Astrocyte (in vitro differentiated cells and primary cell): ENCODE results near the gene ZNF80. TPM values are rescaled to one million over a fixed set of nuclear protein-coding genes. Genes with fewer than 3 reads are reported as not detected.

Experiments used
- DNase-seq: peaks from one replicate; pipeline ENCODE4 v3.0.0-alpha.2; 2010; ENCODE audit warnings: low read depth
- FAIRE-seq: peaks from 2 replicates; lab custom pipeline; 2011; peaks lifted over from hg19 to GRCh38; lab: Jason Lieb, UNC
- H2AFZ ChIP-seq: 2 replicates; pipeline ENCODE4 v1.6.0; 2012; ENCODE audit warnings: low read depth, low read length, inconsistent platforms
- H3K27ac ChIP-seq: 2 replicates; pipeline ENCODE4 v1.5.1; 2011; ENCODE audit warnings: low read depth, low read length, inconsistent platforms
- H3K27me3 ChIP-seq: 2 replicates; pipeline ENCODE4 v1.6.0; 2011; ENCODE audit warnings: low read length, inconsistent platforms; ENCODE audit not compliant: insufficient read depth
- H3K36me3 ChIP-seq: 2 replicates; pipeline ENCODE4 v1.5.1; 2011; ENCODE audit warnings: low read length, inconsistent platforms; ENCODE audit not compliant: insufficient read depth
- H3K4me1 ChIP-seq: 2 replicates; pipeline ENCODE4 v1.5.1; 2011; ENCODE audit warnings: low read length, inconsistent platforms; ENCODE audit not compliant: insufficient read depth
- H3K4me2 ChIP-seq: 2 replicates; pipeline ENCODE4 v1.6.0; 2012; ENCODE audit warnings: low read length, inconsistent platforms
- H3K4me3 ChIP-seq: 2 replicates; pipeline ENCODE4 v1.5.1; 2011; ENCODE audit warnings: low read depth, mild to moderate bottlenecking, low read length, inconsistent platforms; ENCODE audit not compliant: insufficient read depth
- H3K79me2 ChIP-seq: 2 replicates; pipeline ENCODE4 v1.6.0; 2012; ENCODE audit warnings: mild to moderate bottlenecking, low read length, inconsistent platforms; ENCODE audit not compliant: insufficient read depth
- H3K9ac ChIP-seq: 2 replicates; pipeline ENCODE4 v1.6.0; 2012; ENCODE audit warnings: mild to moderate bottlenecking, low read length, inconsistent platforms
- H3K9me3 ChIP-seq: 2 replicates; pipeline ENCODE4 v1.5.1; 2012; ENCODE audit warnings: low read depth, mild to moderate bottlenecking, low read length, inconsistent platforms; ENCODE audit not compliant: insufficient read depth
- H4K20me1 ChIP-seq: 2 replicates; pipeline ENCODE4 v1.6.0; 2012; ENCODE audit warnings: low read length, inconsistent platforms; ENCODE audit not compliant: insufficient read depth
- H3K27ac Mint-ChIP-seq: one replicate; pipeline ENCODE4 v1.8.0; 2021; ENCODE audit warnings: mild to moderate bottlenecking, mixed read lengths; ENCODE audit not compliant: unreplicated experiment
- H3K27me3 Mint-ChIP-seq: one replicate; pipeline ENCODE4 v1.8.0; 2021; ENCODE audit warnings: low read depth, mixed read lengths; ENCODE audit not compliant: unreplicated experiment
- H3K36me3 Mint-ChIP-seq: one replicate; pipeline ENCODE4 v1.8.0; 2021; ENCODE audit warnings: low read depth, mixed read lengths; ENCODE audit not compliant: unreplicated experiment
- H3K4me1 Mint-ChIP-seq: one replicate; pipeline ENCODE4 v1.8.0; 2021; ENCODE audit warnings: low read depth, mixed read lengths; ENCODE audit not compliant: unreplicated experiment
- H3K4me3 Mint-ChIP-seq: one replicate; pipeline ENCODE4 v1.8.0; 2021; ENCODE audit warnings: mild to moderate bottlenecking, moderate library complexity, mixed read lengths; ENCODE audit not compliant: unreplicated experiment
- H3K9me3 Mint-ChIP-seq: one replicate; pipeline ENCODE4 v1.8.0; 2021; ENCODE audit warnings: mild to moderate bottlenecking, mixed read lengths; ENCODE audit not compliant: unreplicated experiment
- EZH2 ChIP-seq: IDR thresholded peaks from 2 replicates; pipeline ENCODE4 v1.6.1; 2012; ENCODE audit warnings: mild to moderate bottlenecking, low read length, inconsistent platforms; ENCODE audit not compliant: insufficient read depth
- total RNA-seq: library from RNA; stranded (reverse); gene quantifications from 2 replicates; pipeline ENCODE4 v1.2.1, GENCODE V29; 2021
- TF ChIP-seq, protein P1 (sequence below): IDR thresholded peaks from 2 replicates; pipeline ENCODE4 v1.5.1; 2011; ENCODE audit warnings: low read depth, mild to moderate bottlenecking, inconsistent platforms, low read length, moderate library complexity; ENCODE audit not compliant: insufficient read depth

Gene ZNF80
- total RNA-seq, 1 donor from 2014 or later = not detected

DNA sequence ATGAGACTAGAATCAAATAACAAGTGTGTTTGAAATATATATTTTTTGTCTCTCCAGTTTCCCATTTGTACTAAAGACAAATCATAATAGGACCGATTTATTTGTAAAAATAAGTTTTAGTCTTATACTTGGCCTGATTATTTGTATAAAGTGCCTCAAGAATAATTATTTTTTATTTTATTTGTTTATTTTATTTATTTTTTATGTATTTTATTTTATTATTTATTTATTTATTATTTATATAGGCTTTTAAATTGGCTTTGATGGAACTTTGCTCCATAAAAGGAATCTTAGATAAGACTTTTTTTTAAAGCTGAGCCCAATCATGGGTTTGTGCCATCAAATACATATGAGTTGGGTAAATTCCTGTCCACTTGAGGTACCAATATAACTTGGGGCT lies 22.2 kb upstream of the ZNF80 start:
- no peak overlapping the region for H3K27ac Mint-ChIP-seq
- no peak overlapping the region for H2AFZ ChIP-seq
- H3K9ac ChIP-seq = no peak overlapping the region
- peaks cover 2% of the 10 kb centered on the region for H3K9me3 Mint-ChIP-seq
- H3K36me3 Mint-ChIP-seq = no peaks in the 10 kb centered on the region
- DNase-seq = no peak
- no peak for FAIRE-seq
- no peaks in the 10 kb centered on the region for H3K36me3 ChIP-seq
- H3K27me3 Mint-ChIP-seq = peaks cover 2% of the 10 kb centered on the region
- TF ChIP-seq, protein P1, sequence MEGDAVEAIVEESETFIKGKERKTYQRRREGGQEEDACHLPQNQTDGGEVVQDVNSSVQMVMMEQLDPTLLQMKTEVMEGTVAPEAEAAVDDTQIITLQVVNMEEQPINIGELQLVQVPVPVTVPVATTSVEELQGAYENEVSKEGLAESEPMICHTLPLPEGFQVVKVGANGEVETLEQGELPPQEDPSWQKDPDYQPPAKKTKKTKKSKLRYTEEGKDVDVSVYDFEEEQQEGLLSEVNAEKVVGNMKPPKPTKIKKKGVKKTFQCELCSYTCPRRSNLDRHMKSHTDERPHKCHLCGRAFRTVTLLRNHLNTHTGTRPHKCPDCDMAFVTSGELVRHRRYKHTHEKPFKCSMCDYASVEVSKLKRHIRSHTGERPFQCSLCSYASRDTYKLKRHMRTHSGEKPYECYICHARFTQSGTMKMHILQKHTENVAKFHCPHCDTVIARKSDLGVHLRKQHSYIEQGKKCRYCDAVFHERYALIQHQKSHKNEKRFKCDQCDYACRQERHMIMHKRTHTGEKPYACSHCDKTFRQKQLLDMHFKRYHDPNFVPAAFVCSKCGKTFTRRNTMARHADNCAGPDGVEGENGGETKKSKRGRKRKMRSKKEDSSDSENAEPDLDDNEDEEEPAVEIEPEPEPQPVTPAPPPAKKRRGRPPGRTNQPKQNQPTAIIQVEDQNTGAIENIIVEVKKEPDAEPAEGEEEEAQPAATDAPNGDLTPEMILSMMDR = no peak
- no peak for TF ChIP-seq EZH2
- H3K4me1 Mint-ChIP-seq = no peaks in the 10 kb centered on the region
- no peaks in the 10 kb centered on the region for H4K20me1 ChIP-seq
- no peak overlapping the region for H3K4me2 ChIP-seq
- H3K79me2 ChIP-seq = no peaks in the 10 kb centered on the region
- H3K9me3 ChIP-seq = no peaks in the 10 kb centered on the region
- no peak overlapping the region for H3K4me3 ChIP-seq
- H3K27ac ChIP-seq = no peak overlapping the region
- H3K27me3 ChIP-seq = no peaks in the 10 kb centered on the region
- H3K4me3 Mint-ChIP-seq = no peak overlapping the region
- no peaks in the 10 kb centered on the region for H3K4me1 ChIP-seq

DNA sequence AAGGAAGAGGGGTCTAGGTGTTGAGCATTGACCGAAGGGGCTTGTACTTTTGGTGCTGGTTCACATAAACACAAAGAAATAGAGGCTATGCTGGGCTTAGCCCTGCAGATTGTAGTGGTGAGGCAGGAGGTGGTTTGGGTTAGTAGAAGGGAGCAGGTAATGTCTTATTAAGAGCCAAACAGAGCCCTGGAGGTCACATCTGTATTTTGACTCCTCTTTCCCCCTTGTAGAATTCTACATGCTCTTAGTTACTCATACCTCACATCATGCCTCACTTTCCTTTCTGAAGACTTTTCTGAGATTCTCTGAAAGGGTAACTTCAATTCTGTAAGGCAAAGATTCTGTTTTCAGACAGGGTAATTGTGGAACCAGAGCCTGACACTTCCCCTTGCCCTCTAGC lies 16.1 kb upstream of the ZNF80 start:
- Histone ChIP-seq H3K79me2 (no peaks in the 10 kb centered on the region), H3K9me3 (no peaks in the 10 kb centered on the region), H3K4me3 (no peak overlapping the region), H4K20me1 (no peaks in the 10 kb centered on the region), H2AFZ (no peak overlapping the region), H3K9ac (no peak overlapping the region), H3K4me2 (no peak overlapping the region), H3K27me3 (no peaks in the 10 kb centered on the region), H3K4me1 (no peaks in the 10 kb centered on the region), H3K36me3 (no peaks in the 10 kb centered on the region), H3K27ac (no peak overlapping the region)
- TF ChIP-seq, protein P1 = no peak
- TF ChIP-seq EZH2 = no peak
- Mint-ChIP-seq H3K27me3 (peaks cover 3% of the 10 kb centered on the region), H3K36me3 (no peaks in the 10 kb centered on the region), H3K4me1 (no peaks in the 10 kb centered on the region), H3K27ac (no peak overlapping the region), H3K9me3 (peaks cover 1% of the 10 kb centered on the region), H3K4me3 (no peak overlapping the region)
- DNase-seq (no peak), FAIRE-seq (no peak)

- DNase-seq (no peak), FAIRE-seq (no peak)
- no peaks in the 10 kb centered on the region for H3K27me3 ChIP-seq
- no peak overlapping the region for H3K27ac ChIP-seq
- Mint-ChIP-seq H3K27me3 (peaks cover 3% of the 10 kb centered on the region), H3K4me3 (no peak overlapping the region), H3K9me3 (peaks cover 1% of the 10 kb centered on the region), H3K36me3 (no peaks in the 10 kb centered on the region), H3K4me1 (no peaks in the 10 kb centered on the region), H3K27ac (no peak overlapping the region)
- H4K20me1 ChIP-seq = no peaks in the 10 kb centered on the region
- H3K9me3 ChIP-seq = no peaks in the 10 kb centered on the region
- H3K36me3 ChIP-seq = no peaks in the 10 kb centered on the region
- no peaks in the 10 kb centered on the region for H3K4me1 ChIP-seq
- no peaks in the 10 kb centered on the region for H3K79me2 ChIP-seq
- H3K9ac ChIP-seq = no peak overlapping the region
- TF ChIP-seq, protein P1 = no peak
- TF ChIP-seq EZH2 = no peak
- H3K4me3 ChIP-seq = no peak overlapping the region
- no peak overlapping the region for H3K4me2 ChIP-seq
- no peak overlapping the region for H2AFZ ChIP-seq
These were observed 15.6 kb upstream of the ZNF80 start for GRCh38 chr3:114252954-114253353.
